ENCODE measurements around the gene PPP1R11. TPM values are rescaled to one million over a fixed set of nuclear protein-coding genes. Genes with fewer than 3 reads are reported as not detected.
A peak's percentile ranks its signal among the peaks of the same experiment; 100 is the strongest.

The PPP1R11 gene
- total RNA-seq, 1 experiment from 2014 or later = 59.2 TPM

- in situ Hi-C loops (cut with HindIII; ENCODE audit: low pct_unique_long_range_greater_than_20kb, low sequenced_read_pairs) = no loop called here
- Histone ChIP-seq H3K9me3 (ENCODE audit: control insufficient read depth, insufficient read depth, low read depth, low read length) (no peaks in the 10 kb centered on the region), H3K4me3 (ENCODE audit: low read depth in 2 of 2, low read length in 2 of 2) (peak overlapping the region; percentile 42 to 78), H3K27ac (ENCODE audit: low read length) (peak overlapping the region; percentile 37; the same call in 1 of the 2 replicates), H3K4me1 (ENCODE audit: control insufficient read depth, insufficient read depth, low read length) (peaks cover 16% of the 10 kb centered on the region), H3K36me3 (ENCODE audit: control insufficient read depth, insufficient read depth, low read length) (no peaks in the 10 kb centered on the region), H3K27me3 (ENCODE audit: control insufficient read depth, insufficient read depth, low read length) (peaks cover 7% of the 10 kb centered on the region)
- intact Hi-C loops (cut with micrococcal nuclease; ENCODE audit: unreplicated experiment) = loop anchor here (2.0 kb wide), 1 partner anchor 69 kb away; no protein-coding TSS in a partner anchor
- no peak for TF ChIP-seq REST (IDR thresholded peaks at IDR 0.05; ENCODE audit: insufficient read depth in 1 of 2, low read depth in 2 of 2, low read length in 1 of 2)
- TF ChIP-seq POLR2AphosphoS5 (IDR thresholded peaks at IDR 0.05; ENCODE audit: low read depth, low read length) = peak; percentile 69; the same call in 1 of the 2 replicates
- TF ChIP-seq CTCF (IDR thresholded peaks at IDR 0.05) = peak; percentile 39
- no peak for TF ChIP-seq SIN3A (IDR thresholded peaks at IDR 0.05; ENCODE audit: borderline replicate concordance, insufficient read depth, low read depth, low read length)
- no peak for TF ChIP-seq TCF7L2 (IDR thresholded peaks at IDR 0.05; ENCODE audit: low read depth, low read length)
- BruUV-seq (replicated peaks) = no TSS peak
- DNase-seq (ENCODE audit: low read depth, low spot score) (no peak), ATAC-seq (peak; percentile 95)
- CTCF ChIA-PET = interaction anchor here (0.7 to 1.7 kb wide), 4 partner anchors 26 to 39 kb away, joined by 3 to 15 read pairs (median 4); no protein-coding TSS in a partner anchor
- POLR2A ChIA-PET = interaction anchor here (1.0 kb wide), 1 partner anchor 29 kb away, joined by 4 read pairs; no protein-coding TSS in a partner anchor
Observed at GRCh38 chr6:30101444-30102413, 34.7 kb downstream of the PPP1R11 start.

GRCh38 chr6:30102414-30102969 is 35.5 kb downstream of the PPP1R11 start:
- H3K27me3 ChIP-seq (ENCODE audit: control insufficient read depth, insufficient read depth, low read length) = peaks cover 7% of the 10 kb centered on the region
- peak overlapping the region; percentile 37; the same call in 1 of the 2 replicates for H3K27ac ChIP-seq (ENCODE audit: low read length)
- no TSS peak for BruUV-seq (replicated peaks)
- no peaks in the 10 kb centered on the region for H3K36me3 ChIP-seq (ENCODE audit: control insufficient read depth, insufficient read depth, low read length)
- ChIA-PET POLR2A (interaction anchor here (1.0 kb wide), 1 partner anchor 28 kb away, joined by 4 read pairs; no protein-coding TSS in a partner anchor), CTCF (interaction anchor here (0.6 to 2.6 kb wide), 12 partner anchors 10 to 157 kb away, joined by 3 to 68 read pairs (median 4); partner anchors contain the start of gene PPP1R11)
- H3K4me3 ChIP-seq (ENCODE audit: low read depth in 2 of 2, low read length in 2 of 2) = peak overlapping the region; percentile 42 to 78
- ATAC-seq = peak; percentile 1; the same call in 1 of the 2 replicates
- H3K9me3 ChIP-seq (ENCODE audit: control insufficient read depth, insufficient read depth, low read depth, low read length) = no peaks in the 10 kb centered on the region
- in situ Hi-C loops (cut with HindIII; ENCODE audit: low pct_unique_long_range_greater_than_20kb, low sequenced_read_pairs) (no loop called here), intact Hi-C loops (cut with micrococcal nuclease; ENCODE audit: unreplicated experiment) (loop anchor here (2.0 kb wide), 1 partner anchor 68 kb away; no protein-coding TSS in a partner anchor)
- DNase-seq (ENCODE audit: low read depth, low spot score) = no peak
- H3K4me1 ChIP-seq (ENCODE audit: control insufficient read depth, insufficient read depth, low read length) = peaks cover 16% of the 10 kb centered on the region
- TF ChIP-seq CTCF (IDR thresholded peaks at IDR 0.05) (no peak), TCF7L2 (IDR thresholded peaks at IDR 0.05; ENCODE audit: low read depth, low read length) (no peak), POLR2AphosphoS5 (IDR thresholded peaks at IDR 0.05; ENCODE audit: low read depth, low read length) (no peak), REST (IDR thresholded peaks at IDR 0.05; ENCODE audit: insufficient read depth in 1 of 2, low read depth in 2 of 2, low read length in 1 of 2) (no peak), SIN3A (IDR thresholded peaks at IDR 0.05; ENCODE audit: borderline replicate concordance, insufficient read depth, low read depth, low read length) (no peak)
